BLaER1 treated with 17β-estradiol and CSF1 and Interleukin-3, amounts not matched to agents 10 nM and 100 nM (cell line): ENCODE data around the gene KLK10.

ENCODE experiments used
- H3K27ac ChIP-seq, 11 experiments: shearing (Covaris generic); formaldehyde crosslinking; 2 replicates each; pipeline ENCODE4 v1.8.1; 2022
- H3K27me3 ChIP-seq, 11 experiments: shearing (Covaris generic); formaldehyde crosslinking; 2 replicates each; pipeline ENCODE4 v1.8.1; 2022
- H3K36me3 ChIP-seq, 11 experiments: shearing (Covaris generic); formaldehyde crosslinking; 2 replicates each; pipeline ENCODE4 v1.8.1; 2022
- H3K4me1 ChIP-seq, 10 experiments: shearing (Covaris generic); formaldehyde crosslinking; 2 replicates each; pipeline ENCODE4 v1.8.1; 2022
- H3K4me2 ChIP-seq, 11 experiments: shearing (Covaris generic); formaldehyde crosslinking; 2 replicates each; pipeline ENCODE4 v1.8.1; 2022
- H3K4me3 ChIP-seq, 10 experiments: shearing (Covaris generic); formaldehyde crosslinking; 2 replicates each; pipeline ENCODE4 v1.8.1; 2022
- H3K9ac ChIP-seq, 11 experiments: shearing (Covaris generic); formaldehyde crosslinking; 2 replicates each; pipeline ENCODE4 v1.8.1; 2022
- H3K9me3 ChIP-seq, 11 experiments: shearing (Covaris generic); formaldehyde crosslinking; replicated peaks in 1 of 11; 2 replicates each; pipeline ENCODE4 v1.8.1; 2022
- H4K20me1 ChIP-seq, 11 experiments: shearing (Covaris generic); formaldehyde crosslinking; 2 replicates each; pipeline ENCODE4 v1.8.1; 2022
- Cebpa-rat ChIP-seq, 11 experiments: shearing (Covaris generic); IDR thresholded peaks; 2 replicates each; pipeline ENCODE4 v1.8.1; 2022

The KLK10 gene

GRCh38 chr19:51055866-51056265 lies 36.4 kb upstream of the KLK10 start:
- H3K27me3 ChIP-seq = no peaks in the 10 kb centered on the region
- H3K27ac ChIP-seq = no peak overlapping the region
- TF ChIP-seq Cebpa-rat (IDR thresholded peaks at IDR 0.05) = no peak
- no peak overlapping the region for H3K4me2 ChIP-seq
- no peaks in the 10 kb centered on the region for H3K9me3 ChIP-seq
- no peaks in the 10 kb centered on the region for H4K20me1 ChIP-seq
- no peaks in the 10 kb centered on the region for H3K36me3 ChIP-seq
- no peaks in the 10 kb centered on the region for H3K4me1 ChIP-seq
- no peak overlapping the region for H3K9ac ChIP-seq
- no peak overlapping the region for H3K4me3 ChIP-seq

GRCh38 chr19:51047031-51047335 lies 27.5 kb upstream of the KLK10 start:
- H3K4me3 ChIP-seq = no peak overlapping the region

GRCh38 chr19:51044327-51044726 lies 24.8 kb upstream of the KLK10 start:
- H3K9ac ChIP-seq = no peak overlapping the region
- no peak overlapping the region for H3K4me2 ChIP-seq
- H4K20me1 ChIP-seq = no peaks in the 10 kb centered on the region
- no peaks in the 10 kb centered on the region for H3K4me1 ChIP-seq
- peaks cover 0 to 4% (median 1%) of the 10 kb centered on the region in 11 experiments; a peak in 9 of 22 replicates for H3K9me3 ChIP-seq
- H3K36me3 ChIP-seq = no peaks in the 10 kb centered on the region
- H3K4me3 ChIP-seq = no peak overlapping the region
- no peak overlapping the region for H3K27ac ChIP-seq
- no peak for TF ChIP-seq Cebpa-rat (IDR thresholded peaks at IDR 0.05)
- H3K27me3 ChIP-seq = no peaks in the 10 kb centered on the region

More at GRCh38 chr19:51047031-51047335, 27.5 kb upstream of the KLK10 start:
- Histone ChIP-seq H4K20me1 (no peaks in the 10 kb centered on the region), H3K9me3 (peaks cover 0 to 13% (median 8%) of the 10 kb centered on the region in 11 experiments; a peak in 14 of 22 replicates), H3K4me2 (no peak overlapping the region), H3K36me3 (no peaks in the 10 kb centered on the region), H3K27me3 (no peaks in the 10 kb centered on the region), H3K27ac (no peak overlapping the region), H3K9ac (no peak overlapping the region), H3K4me1 (no peaks in the 10 kb centered on the region)
- TF ChIP-seq Cebpa-rat (IDR thresholded peaks at IDR 0.05) = no peak

DNA sequence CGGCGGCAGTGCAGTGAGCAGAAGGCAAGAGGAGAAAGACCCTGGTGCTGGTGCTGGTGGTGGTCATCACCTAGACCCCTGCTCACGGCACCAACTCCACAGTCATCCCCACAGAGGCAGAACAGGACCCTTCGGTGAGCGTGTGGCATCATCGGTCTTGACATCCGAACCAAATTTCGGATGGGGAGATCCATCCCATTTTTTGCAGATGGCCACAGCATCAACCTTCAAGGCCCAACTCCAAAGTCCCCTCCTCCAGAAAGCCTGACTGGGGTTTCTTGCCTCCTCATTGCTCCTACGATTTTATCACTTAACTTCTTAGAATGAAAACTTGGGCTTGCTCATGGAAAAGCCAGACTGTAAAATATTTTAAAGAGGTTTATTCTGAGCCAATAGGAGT lies 24.0 kb upstream of the KLK10 start:
- no peaks in the 10 kb centered on the region for H4K20me1 ChIP-seq
- no peaks in the 10 kb centered on the region for H3K27me3 ChIP-seq
- no peaks in the 10 kb centered on the region for H3K4me1 ChIP-seq
- no peaks in the 10 kb centered on the region for H3K36me3 ChIP-seq
- H3K4me2 ChIP-seq = no peak overlapping the region
- H3K27ac ChIP-seq = no peak overlapping the region
- H3K9ac ChIP-seq = no peak overlapping the region
- TF ChIP-seq Cebpa-rat (IDR thresholded peaks at IDR 0.05) = no peak
- H3K4me3 ChIP-seq = no peak overlapping the region
- H3K9me3 ChIP-seq = no peaks in the 10 kb centered on the region

- Histone ChIP-seq H3K27me3 (no peaks in the 10 kb centered on the region), H4K20me1 (no peaks in the 10 kb centered on the region), H3K9me3 (no peaks in the 10 kb centered on the region), H3K9ac (no peak overlapping the region), H3K4me3 (no peak overlapping the region), H3K4me2 (no peak overlapping the region), H3K4me1 (no peaks in the 10 kb centered on the region), H3K27ac (no peak overlapping the region), H3K36me3 (no peaks in the 10 kb centered on the region)
- TF ChIP-seq Cebpa-rat (IDR thresholded peaks at IDR 0.05) = no peak
These were observed 20.6 kb upstream of the KLK10 start for GRCh38 chr19:51040151-51040550.

DNA sequence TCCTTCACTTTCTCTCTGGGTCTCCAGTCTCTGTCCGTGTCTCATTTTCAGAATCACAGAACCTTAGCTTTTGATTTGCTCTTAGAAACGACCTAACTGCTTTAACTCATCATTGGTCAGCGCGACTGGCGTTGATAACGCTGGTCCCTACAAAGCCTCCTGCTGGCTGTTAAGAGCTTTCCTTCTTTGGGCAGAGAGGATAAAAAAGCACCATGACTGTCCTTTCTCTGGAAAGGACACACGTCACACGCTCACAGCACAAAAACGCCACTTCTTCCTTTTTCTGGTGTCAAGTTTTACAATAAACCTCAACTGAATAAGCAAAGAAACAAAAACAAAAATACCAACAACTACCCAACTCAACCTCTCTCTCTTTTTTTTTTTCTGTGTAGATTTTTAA lies 17.0 kb upstream of the KLK10 start:
- H3K27me3 ChIP-seq = no peaks in the 10 kb centered on the region
- H3K4me2 ChIP-seq = no peak overlapping the region
- H3K9me3 ChIP-seq = no peaks in the 10 kb centered on the region
- no peak for TF ChIP-seq Cebpa-rat (IDR thresholded peaks at IDR 0.05)
- no peak overlapping the region for H3K9ac ChIP-seq
- H3K4me1 ChIP-seq = no peaks in the 10 kb centered on the region
- H3K36me3 ChIP-seq = no peaks in the 10 kb centered on the region
- H4K20me1 ChIP-seq = no peaks in the 10 kb centered on the region
- no peak overlapping the region for H3K4me3 ChIP-seq
- H3K27ac ChIP-seq = no peak overlapping the region

DNA sequence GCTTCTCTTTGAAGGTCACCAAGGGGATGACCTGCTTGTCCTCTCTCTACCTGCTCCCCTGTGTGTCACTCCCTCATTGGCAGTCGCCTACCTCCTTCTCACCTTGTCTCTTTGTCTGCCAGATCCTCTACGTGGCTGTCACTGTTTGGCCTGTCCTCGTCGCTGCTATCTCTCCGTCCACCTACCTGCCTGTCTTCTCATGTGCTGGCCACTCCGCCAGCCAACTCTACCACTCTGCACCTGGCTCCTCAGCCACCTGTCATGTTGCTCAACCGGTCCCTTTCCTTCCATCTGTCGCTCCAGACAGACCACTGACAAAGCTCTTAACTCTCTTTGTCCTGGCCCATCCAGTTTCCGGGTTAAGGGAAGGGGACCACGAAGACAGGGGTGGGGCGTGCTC lies 15.2 kb upstream of the KLK10 start, which contains the start of gene KLK12:
KLK12 (minus strand) TSS at position 299 of the 400 bp plus-strand sequence. CDS start 381 bp downstream, outside the sequence.
- Histone ChIP-seq H3K36me3 (no peaks in the 10 kb centered on the region), H3K4me2 (no peak within 1 kb of the TSS), H3K4me3 (no peak within 1 kb of the TSS), H3K27me3 (no peaks in the 10 kb centered on the region), H4K20me1 (no peaks in the 10 kb centered on the region), H3K4me1 (no peaks in the 10 kb centered on the region), H3K9ac (no peak within 1 kb of the TSS), H3K9me3 (no peaks in the 10 kb centered on the region), H3K27ac (no peak within 1 kb of the TSS)
- TF ChIP-seq Cebpa-rat (IDR thresholded peaks at IDR 0.05) = no peak

DNA sequence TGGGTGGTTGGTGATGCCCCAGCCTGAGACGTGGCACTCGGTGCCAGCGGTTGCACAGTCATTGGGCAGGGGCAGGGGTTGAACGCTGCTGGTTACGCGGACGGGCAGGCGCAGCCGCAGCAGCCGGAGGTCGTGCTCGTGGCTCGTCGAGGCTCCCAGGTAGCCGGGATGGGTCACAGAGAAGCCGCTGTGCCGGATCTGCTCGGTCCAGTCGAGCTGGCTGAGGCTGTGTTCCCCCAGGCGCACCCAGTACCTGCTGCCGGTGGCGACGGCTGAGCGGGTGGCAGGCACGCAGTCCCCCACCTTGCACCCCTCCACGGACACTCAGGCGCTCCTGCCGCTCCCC lies 12.3 kb upstream of the KLK10 start:
- H3K4me3 ChIP-seq = no peak overlapping the region
- no peak for TF ChIP-seq Cebpa-rat (IDR thresholded peaks at IDR 0.05)
- no peak overlapping the region for H3K4me2 ChIP-seq
- H3K4me1 ChIP-seq = no peaks in the 10 kb centered on the region
- H3K27ac ChIP-seq = no peak overlapping the region
- H3K27me3 ChIP-seq = no peaks in the 10 kb centered on the region
- H3K9me3 ChIP-seq = no peaks in the 10 kb centered on the region
- H3K9ac ChIP-seq = no peak overlapping the region
- no peaks in the 10 kb centered on the region for H4K20me1 ChIP-seq
- H3K36me3 ChIP-seq = no peaks in the 10 kb centered on the region

DNA sequence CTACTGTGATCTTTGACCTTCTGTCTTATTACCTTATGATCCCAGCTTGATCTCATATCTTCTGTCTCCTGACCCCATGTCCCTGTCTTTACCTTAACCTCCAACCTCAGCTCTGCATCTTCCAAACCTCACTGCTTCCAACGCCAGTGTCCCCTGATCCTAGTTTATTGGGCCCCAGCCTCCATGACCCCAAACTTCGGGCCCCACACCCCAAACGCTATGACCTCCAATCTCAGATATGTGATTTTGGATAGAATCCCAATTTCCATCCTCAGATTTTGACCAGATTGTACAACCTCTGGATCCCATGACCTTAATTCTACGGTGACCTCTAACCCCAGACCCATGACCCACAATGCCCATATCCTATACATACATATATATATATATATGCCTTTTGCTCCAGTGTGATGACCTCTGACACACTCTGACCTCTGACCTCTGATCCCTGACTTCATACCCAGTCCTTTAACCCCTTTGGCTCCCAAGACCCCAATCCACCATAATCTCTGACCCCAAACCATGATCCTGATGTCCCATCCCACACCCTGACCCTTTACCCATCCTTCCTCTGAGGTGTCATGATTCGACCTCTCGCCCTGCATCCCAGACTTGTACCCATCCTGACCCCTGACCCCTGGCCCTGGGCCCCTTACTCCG lies 11.8 kb upstream of the KLK10 start:
- no peak overlapping the region for H3K9ac ChIP-seq
- no peaks in the 10 kb centered on the region for H3K27me3 ChIP-seq
- no peak overlapping the region for H3K27ac ChIP-seq
- H3K4me2 ChIP-seq = no peak overlapping the region
- TF ChIP-seq Cebpa-rat (IDR thresholded peaks at IDR 0.05) = no peak
- H3K36me3 ChIP-seq = no peaks in the 10 kb centered on the region
- no peaks in the 10 kb centered on the region for H3K4me1 ChIP-seq
- H4K20me1 ChIP-seq = no peaks in the 10 kb centered on the region
- H3K9me3 ChIP-seq = no peaks in the 10 kb centered on the region
- no peak overlapping the region for H3K4me3 ChIP-seq

- Histone ChIP-seq H3K27me3 (no peaks in the 10 kb centered on the region; a peak in 1 of 22 replicates), H3K4me1 (no peaks in the 10 kb centered on the region), H3K4me2 (no peak overlapping the region), H3K27ac (no peak overlapping the region), H3K4me3 (no peak overlapping the region), H3K36me3 (no peaks in the 10 kb centered on the region), H3K9me3 (no peaks in the 10 kb centered on the region), H3K9ac (no peak overlapping the region), H4K20me1 (no peaks in the 10 kb centered on the region)
- no peak for TF ChIP-seq Cebpa-rat (IDR thresholded peaks at IDR 0.05)
These were observed 11.1 kb upstream of the KLK10 start for GRCh38 chr19:51030631-51031030.
